Transverse colon (tissue), 4 donors: ENCODE results near the gene BCAS4. TPM values are rescaled to one million over a fixed set of nuclear protein-coding genes. Genes with fewer than 3 reads are reported as not detected.
"Not testable (repeated sequence)": the region's sequence is repeated elsewhere in the genome, so short reads cannot be mapped to it uniquely, and the experiment has no call there.

ENCODE experiments used
- DNase-seq: peaks from one replicate; pipeline ENCODE4 v3.0.0-alpha.2; 2019
- H3K27ac ChIP-seq, 4 donors: fragments of 200-600 bp; sonication (generic); 2 replicates each; pipeline ENCODE4 v1.5.1; 2016 to 2018; ENCODE audit warnings: inconsistent platforms in 4 of 4
- H3K27me3 ChIP-seq: fragments of 200-600 bp; sonication (generic); 2 replicates; pipeline ENCODE4 v1.5.1; 2017; ENCODE audit warnings: inconsistent platforms
- H3K36me3 ChIP-seq, 4 donors: fragments of 200-600 bp; sonication (generic); 2 replicates each; pipeline ENCODE4 v1.5.1; 2017 to 2019; ENCODE audit warnings: inconsistent platforms in 4 of 4
- H3K4me1 ChIP-seq, 4 donors: fragments of 200-600 bp; sonication (generic); 2 replicates each; pipeline ENCODE4 v1.5.1; 2017 to 2020; ENCODE audit warnings: inconsistent platforms in 4 of 4
- H3K4me3 ChIP-seq, 4 donors: fragments of 200-600 bp; sonication (generic); 1 replicate in 1 of 4; 2 replicates in 3 of 4; pipeline versions ENCODE4 v1.5.1 to v1.6.1; 2017 to 2019; ENCODE audit warnings: inconsistent platforms in 4 of 4
- H3K9me3 ChIP-seq, 2 donors: fragments of 200-600 bp; sonication (generic); 2 replicates each; pipeline ENCODE4 v1.5.1; 2017 to 2019; ENCODE audit warnings: inconsistent platforms in 2 of 2
- CTCF ChIP-seq, 5 experiments: fragments of 200-600 bp in 3 of 5; fragments of 450-650 bp in 2 of 5; sonication (generic) in 3 of 5; IDR thresholded peaks; 1 replicate in 2 of 5; 2 replicates in 3 of 5; pipeline ENCODE4 v1.5.1; 2016 to 2017; ENCODE audit warnings: antibody characterized with exemption in 5 of 5, inconsistent platforms in 3 of 5, mild to moderate bottlenecking in 2 of 5, moderate library complexity in 1 of 5
- EP300 ChIP-seq: sonication (generic); formaldehyde crosslinking; IDR thresholded peaks from one replicate; pipeline ENCODE4 v1.6.1; 2017; ENCODE audit warnings: antibody characterized with exemption, low read depth
- POLR2A ChIP-seq: fragments of 450-650 bp; IDR thresholded peaks from one replicate; pipeline ENCODE4 v1.6.1; 2016; ENCODE audit warnings: antibody characterized with exemption, mild to moderate bottlenecking, moderate library complexity
- POLR2AphosphoS5 ChIP-seq, 3 donors: sonication (generic); formaldehyde crosslinking; IDR thresholded peaks; one replicate each; pipeline ENCODE4 v1.6.1; 2016; ENCODE audit warnings: antibody characterized with exemption in 3 of 3
- WGBS, 2 donors: methylation state at CpG; one replicate each; pipeline ENCODE4 v1.1.5; 2018; ENCODE audit warnings: low coverage in 1 of 2; 5-methylcytosine and 5-hydroxymethylcytosine counted together
- in situ Hi-C, 4 donors: fragments of 200-750 bp; cut with MboI; loops; one replicate each; pipeline versions ENCODE4 v1.15.0 to v1.15.1; 2017; ENCODE audit warnings: low sequenced_read_pairs in 3 of 4, low pct_ligation_motif_present in 1 of 4, low pct_unique_long_range_greater_than_20kb in 1 of 4
- intact Hi-C: fragments of 100-400 bp; cut with DNase I; formaldehyde crosslinking; loops from one replicate; pipeline ENCODE4 v1.15.1; 2023; ENCODE audit warnings: low total_unique reads
- total RNA-seq, 4 donors: library from RNA; depleted of rRNA; stranded (reverse); fragments of >200 nt; gene quantifications; one replicate each; pipeline ENCODE4 v1.1.0, GENCODE V29; 2016

Gene BCAS4
- total RNA-seq, 4 donors from 2014 or later = 3.3 to 16.5 (median 4.0) TPM; not detected in 1

DNA sequence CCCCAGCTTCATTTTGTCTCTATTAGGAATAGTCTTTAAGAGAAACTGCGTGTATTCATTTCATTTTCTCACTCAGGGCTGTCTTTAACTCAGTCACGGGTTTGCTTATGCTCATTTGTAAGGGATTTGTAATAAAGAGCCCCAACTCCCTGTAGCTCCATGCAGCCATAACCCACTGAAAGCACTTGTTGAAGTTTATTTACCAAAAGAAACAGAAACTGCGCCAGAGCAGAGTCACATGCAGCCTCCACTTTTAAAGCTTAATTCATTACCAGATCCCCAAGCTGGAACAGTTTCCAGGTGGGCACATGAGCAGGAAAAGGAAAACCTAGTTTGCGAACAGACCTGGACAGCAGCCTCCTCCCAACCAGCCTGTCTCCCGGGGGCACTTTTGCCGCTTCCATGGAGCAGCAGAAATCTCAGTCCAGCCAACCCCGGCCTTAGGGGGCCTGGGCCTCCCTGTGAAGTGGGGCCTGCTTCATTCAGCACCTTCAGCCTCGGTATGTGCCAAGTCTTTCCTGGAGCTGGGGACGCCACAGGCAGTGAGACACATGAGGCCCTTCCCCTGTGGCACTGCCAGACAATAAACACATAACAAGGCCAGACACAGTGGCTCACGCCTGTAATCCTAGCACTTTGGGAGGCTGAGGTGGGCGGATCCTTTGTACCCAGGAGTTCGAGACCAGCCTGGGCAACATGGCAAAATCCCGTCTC is 4.5 kb downstream of the BCAS4 start:
- intact Hi-C loops = no loop called here
- H3K4me3 ChIP-seq = no peak overlapping the region
- no peaks in the 10 kb centered on the region for H3K36me3 ChIP-seq
- H3K27ac ChIP-seq = peak overlapping the region in 1 of 4 donors; percentile 37
- WGBS, 2 donors = 74 to 84% methylated on average over 5 to 13 of the region's 13 CpGs
- DNase-seq = no peak
- H3K4me1 ChIP-seq = peaks cover 2 to 13% (median 3%) of the 10 kb centered on the region in 4 donors
- no peaks in the 10 kb centered on the region for H3K9me3 ChIP-seq
- in situ Hi-C loops = loop anchor here in 2 of 4 donors (10.0 kb wide), 1 partner anchor 135 kb away; the partner anchor contains the start of gene ADNP (in 2 of the 2)
- H3K27me3 ChIP-seq = no peaks in the 10 kb centered on the region
- TF ChIP-seq POLR2A (no peak), POLR2AphosphoS5 (IDR thresholded peaks at IDR 0.05) (no peak), EP300 (no peak), CTCF (IDR thresholded peaks at IDR 0.05) (no peak)

- peak overlapping the region in 1 of 4 donors; percentile 37 for H3K27ac ChIP-seq
- TF ChIP-seq POLR2A = no peak
- no peak for TF ChIP-seq POLR2AphosphoS5 (IDR thresholded peaks at IDR 0.05)
- TF ChIP-seq CTCF (IDR thresholded peaks at IDR 0.05) = no peak
- no peak for TF ChIP-seq EP300
- WGBS, 2 donors = 76 to 83% methylated on average over 2 to 8 of the region's 8 CpGs
- peaks cover 0 to 9% (median 0%) of the 10 kb centered on the region in 4 donors for H3K4me1 ChIP-seq
- H3K27me3 ChIP-seq = no peaks in the 10 kb centered on the region
- DNase-seq = no peak
- no peaks in the 10 kb centered on the region for H3K9me3 ChIP-seq
- no peaks in the 10 kb centered on the region for H3K36me3 ChIP-seq
- intact Hi-C loops (no loop called here), in situ Hi-C loops (loop anchor here in 2 of 4 donors (10.0 kb wide), 1 partner anchor 135 kb away; the partner anchor contains the start of gene ADNP (in 2 of the 2))
- H3K4me3 ChIP-seq = no peak overlapping the region
These were observed 5.2 kb downstream of the BCAS4 start for GRCh38 chr20:50799890-50800550.

GRCh38 chr20:50800986-50801746 is 6.3 kb downstream of the BCAS4 start:
- H3K27me3 ChIP-seq, H3K9me3 ChIP-seq, H3K4me1 ChIP-seq, intact Hi-C loops, DNase-seq, H3K4me3 ChIP-seq, H3K36me3 ChIP-seq, H3K27ac ChIP-seq, in situ Hi-C loops: not testable (repeated sequence)
- WGBS, 2 donors = 95 to 100% methylated on average over 1 to 13 of the region's 13 CpGs

- Histone ChIP-seq H3K27me3 (no peaks in the 10 kb centered on the region), H3K27ac (no peak overlapping the region), H3K4me1 (no peaks in the 10 kb centered on the region), H3K4me3 (no peak overlapping the region), H3K36me3 (no peaks in the 10 kb centered on the region), H3K9me3 (no peaks in the 10 kb centered on the region)
- no peak for TF ChIP-seq POLR2AphosphoS5 (IDR thresholded peaks at IDR 0.05)
- no peak for TF ChIP-seq EP300
- no peak for TF ChIP-seq POLR2A
- no peak for TF ChIP-seq CTCF (IDR thresholded peaks at IDR 0.05)
- WGBS, 2 donors = 86% methylated on average over 5 of the region's 5 CpGs; no CpG with 5 or more reads in 1 of the 2 donors
- in situ Hi-C loops = no loop called here
- DNase-seq = no peak
- intact Hi-C loops = no loop called here
These were observed 6.9 kb downstream of the BCAS4 start for GRCh38 chr20:50801747-50802125.
